ENCODE data around the gene HIVEP2. TPM values are rescaled to one million over a fixed set of nuclear protein-coding genes. Genes with fewer than 3 reads are reported as not detected.

Gene HIVEP2
- total and polyA plus RNA-seq, 4 donors = 3.0 to 23.8 (median 11.2) TPM

GRCh38 chr6:142830116-142830710 lies 114.8 kb downstream of the HIVEP2 start:
- no peak overlapping the region for H3K27ac ChIP-seq (ENCODE audit: low read depth in 1 of 2, low read length in 1 of 2)
- no peak overlapping the region for H3K4me3 ChIP-seq
- ATAC-seq (ENCODE audit: insufficient read depth, low FRiP score) (no peak), DNase-seq (peak in 1 of 3 donors; percentile 38)
- no peaks in the 10 kb centered on the region for H3K36me3 ChIP-seq (ENCODE audit: control insufficient read depth in 4 of 4, insufficient read depth in 4 of 4, low read length in 4 of 4)
- no peak for TF ChIP-seq CTCF (IDR thresholded peaks at IDR 0.05; ENCODE audit: control extremely low read depth, extremely low read depth)
- H3K9me3 ChIP-seq (ENCODE audit: control insufficient read depth in 4 of 4, insufficient read depth in 3 of 4, low read length in 3 of 4) = no peaks in the 10 kb centered on the region
- peaks cover 0 to 18% (median 5%) of the 10 kb centered on the region in 5 donors for H3K4me1 ChIP-seq (ENCODE audit: control insufficient read depth in 5 of 5, insufficient read depth in 5 of 5, low read length in 5 of 5)
- no peaks in the 10 kb centered on the region for H3K27me3 ChIP-seq (ENCODE audit: control insufficient read depth in 3 of 3, insufficient read depth in 3 of 3, low read length in 2 of 3)
- WGBS, 2 donors = 66 to 76% methylated on average over 5 of the region's 5 CpGs
- no peak overlapping the region for H3K9ac ChIP-seq (ENCODE audit: insufficient read depth in 1 of 2, low read length in 2 of 2)

GRCh38 chr6:142829556-142829955 lies 115.4 kb downstream of the HIVEP2 start:
- DNase-seq = no peak
- Histone ChIP-seq H3K36me3 (ENCODE audit: control insufficient read depth in 4 of 4, insufficient read depth in 4 of 4, low read length in 4 of 4) (no peaks in the 10 kb centered on the region), H3K9me3 (ENCODE audit: control insufficient read depth in 4 of 4, insufficient read depth in 3 of 4, low read length in 3 of 4) (no peaks in the 10 kb centered on the region), H3K4me1 (ENCODE audit: control insufficient read depth in 5 of 5, insufficient read depth in 5 of 5, low read length in 5 of 5) (peaks cover 1 to 21% (median 9%) of the 10 kb centered on the region in 5 donors), H3K4me3 (no peak overlapping the region), H3K27ac (ENCODE audit: low read depth in 1 of 2, low read length in 1 of 2) (no peak overlapping the region), H3K9ac (ENCODE audit: insufficient read depth in 1 of 2, low read length in 2 of 2) (no peak overlapping the region), H3K27me3 (ENCODE audit: control insufficient read depth in 3 of 3, insufficient read depth in 3 of 3, low read length in 2 of 3) (no peaks in the 10 kb centered on the region)
- 100% methylated on average over 1 of the region's 1 CpG for WGBS, 2 donors
- ATAC-seq (ENCODE audit: insufficient read depth, low FRiP score) = no peak
- TF ChIP-seq CTCF (IDR thresholded peaks at IDR 0.05; ENCODE audit: control extremely low read depth, extremely low read depth) = no peak

GRCh38 chr6:142827991-142828390 lies 117.0 kb downstream of the HIVEP2 start:
- Histone ChIP-seq H3K9me3 (ENCODE audit: control insufficient read depth in 4 of 4, insufficient read depth in 3 of 4, low read length in 3 of 4) (no peaks in the 10 kb centered on the region), H3K9ac (ENCODE audit: insufficient read depth in 1 of 2, low read length in 2 of 2) (no peak overlapping the region), H3K27me3 (ENCODE audit: control insufficient read depth in 3 of 3, insufficient read depth in 3 of 3, low read length in 2 of 3) (no peaks in the 10 kb centered on the region), H3K36me3 (ENCODE audit: control insufficient read depth in 4 of 4, insufficient read depth in 4 of 4, low read length in 4 of 4) (no peaks in the 10 kb centered on the region), H3K27ac (ENCODE audit: low read depth in 1 of 2, low read length in 1 of 2) (no peak overlapping the region), H3K4me1 (ENCODE audit: control insufficient read depth in 5 of 5, insufficient read depth in 5 of 5, low read length in 5 of 5) (peaks cover 3 to 26% (median 12%) of the 10 kb centered on the region in 5 donors), H3K4me3 (no peak overlapping the region)
- no peak for TF ChIP-seq CTCF (IDR thresholded peaks at IDR 0.05; ENCODE audit: control extremely low read depth, extremely low read depth)
- DNase-seq (no peak), ATAC-seq (ENCODE audit: insufficient read depth, low FRiP score) (no peak)
- WGBS, 2 donors = 84 to 94% methylated on average over 4 of the region's 4 CpGs

GRCh38 chr6:142827369-142827768 lies 117.6 kb downstream of the HIVEP2 start:
- ATAC-seq (ENCODE audit: insufficient read depth, low FRiP score) = no peak
- DNase-seq = peak in 1 of 3 donors; percentile 72
- no peaks in the 10 kb centered on the region for H3K36me3 ChIP-seq (ENCODE audit: control insufficient read depth in 4 of 4, insufficient read depth in 4 of 4, low read length in 4 of 4)
- WGBS, 2 donors = 41 to 75% methylated on average over 7 of the region's 7 CpGs
- H3K4me1 ChIP-seq (ENCODE audit: control insufficient read depth in 5 of 5, insufficient read depth in 5 of 5, low read length in 5 of 5) = peaks cover 5 to 30% (median 13%) of the 10 kb centered on the region in 5 donors
- no peak overlapping the region for H3K9ac ChIP-seq (ENCODE audit: insufficient read depth in 1 of 2, low read length in 2 of 2)
- no peak overlapping the region for H3K4me3 ChIP-seq
- TF ChIP-seq CTCF (IDR thresholded peaks at IDR 0.05; ENCODE audit: control extremely low read depth, extremely low read depth) = no peak
- H3K9me3 ChIP-seq (ENCODE audit: control insufficient read depth in 4 of 4, insufficient read depth in 3 of 4, low read length in 3 of 4) = no peaks in the 10 kb centered on the region
- H3K27me3 ChIP-seq (ENCODE audit: control insufficient read depth in 3 of 3, insufficient read depth in 3 of 3, low read length in 2 of 3) = no peaks in the 10 kb centered on the region
- H3K27ac ChIP-seq (ENCODE audit: low read depth in 1 of 2, low read length in 1 of 2) = no peak overlapping the region

Measured in lung (tissue), 12 donors.